Activated naive CD4-positive, alpha-beta T cell treated with anti-CD3 and anti-CD28 coated beads, Interleukin-2, amount 10 ng/mL, durations not matched to agents 7 days and 5 days (primary cell): ENCODE measurements around the gene GLI2.

Experiments
- CTCF ChIA-PET: fragments of 350-600 bp; sonication (Branson Sonifier 250); formaldehyde crosslinking; loops from one replicate; lab custom pipeline; 2021; ENCODE audit warnings: antibody characterized with exemption; lab: Charles Lee
- DNase-seq: peaks from one replicate; pipeline ENCODE4 v3.0.0-alpha.2; 2020
- H3K27ac Mint-ChIP-seq: one replicate; pipeline ENCODE4 v1.8.0; 2021; ENCODE audit warnings: mild to moderate bottlenecking, moderate library complexity, mixed read lengths
- H3K27me3 Mint-ChIP-seq: one replicate; pipeline ENCODE4 v1.8.0; 2021; ENCODE audit warnings: mild to moderate bottlenecking, mixed read lengths
- H3K36me3 Mint-ChIP-seq: one replicate; pipeline ENCODE4 v1.8.0; 2021; ENCODE audit warnings: mixed read lengths
- H3K4me1 Mint-ChIP-seq: one replicate; pipeline ENCODE4 v1.8.0; 2021; ENCODE audit warnings: mixed read lengths
- H3K4me3 Mint-ChIP-seq: one replicate; pipeline ENCODE4 v1.8.0; 2021; ENCODE audit warnings: mild to moderate bottlenecking, moderate library complexity, mixed read lengths
- H3K9me3 Mint-ChIP-seq: one replicate; pipeline ENCODE4 v1.8.0; 2021; ENCODE audit warnings: mixed read lengths

The GLI2 gene

DNA sequence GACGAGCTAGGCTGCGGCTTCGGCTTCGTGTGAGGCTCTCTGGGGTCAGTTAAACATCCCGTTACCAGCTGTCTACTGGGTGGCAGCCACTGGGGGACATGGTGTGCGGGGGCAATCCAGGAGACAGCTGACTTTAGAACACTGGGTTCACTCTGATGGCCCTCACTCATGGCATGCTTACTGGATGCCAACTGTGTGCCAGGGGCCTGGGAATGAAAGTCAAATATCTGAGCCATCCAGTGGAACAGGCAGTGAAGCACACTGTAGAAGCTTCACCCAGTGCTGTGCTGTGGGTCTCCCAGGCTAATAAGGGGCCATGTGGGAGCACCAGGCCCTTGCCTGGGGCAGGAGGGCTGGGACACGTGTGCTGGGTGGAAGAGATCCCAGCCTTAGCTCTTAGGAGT lies 48.3 kb downstream of the GLI2 start:
- no peak overlapping the region for H3K4me3 Mint-ChIP-seq
- peaks cover 10% of the 10 kb centered on the region for H3K27me3 Mint-ChIP-seq
- H3K27ac Mint-ChIP-seq: no peak overlapping the region
- no peaks in the 10 kb centered on the region for H3K36me3 Mint-ChIP-seq
- CTCF ChIA-PET: no interaction called here
- DNase-seq: no peak
- no peaks in the 10 kb centered on the region for H3K9me3 Mint-ChIP-seq
- H3K4me1 Mint-ChIP-seq: peaks cover 8% of the 10 kb centered on the region
